WTC11 (cell line): Measurements from ENCODE around the gene SNX20.

ENCODE experiments used
- ESRRA ChIP-seq: sonication (generic); formaldehyde crosslinking; IDR thresholded peaks from 2 replicates; pipeline ENCODE4 v1.8.1; 2022; ENCODE audit warnings: mild to moderate bottlenecking, missing genetic modification reagents, borderline replicate concordance
- MXD4 ChIP-seq: fragments of 250-450 bp; sonication (Bioruptor Pico); IDR thresholded peaks from 2 replicates; pipeline ENCODE4 v1.8.0; 2021; ENCODE audit warnings: mild to moderate bottlenecking, moderate library complexity, borderline replicate concordance
- SMAD4 ChIP-seq: sonication (generic); formaldehyde crosslinking; IDR thresholded peaks from 2 replicates; pipeline ENCODE4 v1.8.0; 2022; ENCODE audit warnings: mild to moderate bottlenecking, missing genetic modification reagents
- TCF7 ChIP-seq: sonication (generic); formaldehyde crosslinking; IDR thresholded peaks from 2 replicates; pipeline ENCODE4 v1.8.0; 2022; ENCODE audit warnings: mild to moderate bottlenecking, low read depth, missing genetic modification reagents, moderate library complexity
- ZBTB21 ChIP-seq: sonication (generic); formaldehyde crosslinking; IDR thresholded peaks from 2 replicates; pipeline ENCODE4 v1.8.1; 2023; ENCODE audit warnings: mild to moderate bottlenecking, missing genetic modification reagents, borderline replicate concordance
- TF ChIP-seq, protein P1 (sequence below): fragments of 200-600 bp; IDR thresholded peaks from 2 replicates; pipeline ENCODE4 v1.8.0; 2022; ENCODE audit warnings: antibody characterized with exemption
- TF ChIP-seq, protein P2 (sequence below): sonication (generic); formaldehyde crosslinking; IDR thresholded peaks from 2 replicates; pipeline ENCODE4 v1.8.0; 2022; ENCODE audit warnings: mild to moderate bottlenecking, missing genetic modification reagents
- TF ChIP-seq, protein P3 (sequence below): sonication (generic); formaldehyde crosslinking; IDR thresholded peaks from 2 replicates; pipeline ENCODE4 v1.8.0; 2023; ENCODE audit warnings: missing genetic modification reagents
- TF ChIP-seq, protein P4 (sequence below): sonication (generic); formaldehyde crosslinking; IDR thresholded peaks from 2 replicates; pipeline ENCODE4 v1.8.1; 2023; ENCODE audit warnings: mild to moderate bottlenecking, missing genetic modification reagents, moderate library complexity
- TF ChIP-seq, protein P5 (sequence below): sonication (generic); formaldehyde crosslinking; IDR thresholded peaks from 2 replicates; pipeline ENCODE4 v1.8.1; 2023; ENCODE audit warnings: mild to moderate bottlenecking, missing genetic modification reagents, moderate library complexity

DNA sequence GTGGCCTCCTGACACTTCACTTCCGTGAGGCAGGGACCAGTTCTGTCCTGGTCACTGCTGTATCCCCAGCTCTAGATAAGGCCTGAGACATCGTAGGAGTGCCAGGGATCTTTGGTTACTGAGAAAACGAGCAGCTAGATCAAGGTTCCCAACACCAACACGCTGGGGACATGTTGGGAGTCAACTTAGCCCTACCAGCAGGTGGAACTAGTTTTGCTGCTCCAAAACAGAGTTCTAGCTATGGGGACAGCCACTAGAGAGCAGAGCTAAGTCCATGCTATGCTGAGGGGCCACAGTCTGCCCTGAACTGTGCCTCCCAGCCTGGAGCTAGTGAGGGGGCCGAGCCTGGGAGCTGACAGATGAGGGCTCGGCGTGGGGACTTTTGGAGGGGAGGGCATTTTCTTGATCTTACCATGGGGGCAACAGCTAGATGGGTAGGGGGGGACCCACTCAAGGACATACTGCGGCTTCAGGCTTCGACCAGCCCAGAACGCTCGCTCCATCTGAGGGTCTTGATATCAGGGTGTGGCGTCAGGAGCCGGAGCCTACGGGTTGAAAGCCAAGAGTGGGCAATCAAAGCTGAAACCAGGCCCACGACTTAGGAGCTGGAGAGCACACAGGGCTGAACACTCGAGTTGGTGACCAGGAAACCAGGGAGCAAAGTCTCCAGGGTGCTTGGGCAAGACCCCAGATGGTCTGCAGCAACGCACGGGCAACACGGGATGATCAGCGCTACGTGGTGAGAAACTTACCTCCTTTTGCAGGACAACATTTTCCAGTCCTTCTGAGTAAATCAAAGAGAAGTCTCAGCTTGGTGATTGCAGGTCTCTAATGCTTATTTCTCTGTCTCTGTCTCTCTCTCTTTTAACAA lies 13.4 kb downstream of the SNX20 start:
- TF ChIP-seq, protein P1, sequence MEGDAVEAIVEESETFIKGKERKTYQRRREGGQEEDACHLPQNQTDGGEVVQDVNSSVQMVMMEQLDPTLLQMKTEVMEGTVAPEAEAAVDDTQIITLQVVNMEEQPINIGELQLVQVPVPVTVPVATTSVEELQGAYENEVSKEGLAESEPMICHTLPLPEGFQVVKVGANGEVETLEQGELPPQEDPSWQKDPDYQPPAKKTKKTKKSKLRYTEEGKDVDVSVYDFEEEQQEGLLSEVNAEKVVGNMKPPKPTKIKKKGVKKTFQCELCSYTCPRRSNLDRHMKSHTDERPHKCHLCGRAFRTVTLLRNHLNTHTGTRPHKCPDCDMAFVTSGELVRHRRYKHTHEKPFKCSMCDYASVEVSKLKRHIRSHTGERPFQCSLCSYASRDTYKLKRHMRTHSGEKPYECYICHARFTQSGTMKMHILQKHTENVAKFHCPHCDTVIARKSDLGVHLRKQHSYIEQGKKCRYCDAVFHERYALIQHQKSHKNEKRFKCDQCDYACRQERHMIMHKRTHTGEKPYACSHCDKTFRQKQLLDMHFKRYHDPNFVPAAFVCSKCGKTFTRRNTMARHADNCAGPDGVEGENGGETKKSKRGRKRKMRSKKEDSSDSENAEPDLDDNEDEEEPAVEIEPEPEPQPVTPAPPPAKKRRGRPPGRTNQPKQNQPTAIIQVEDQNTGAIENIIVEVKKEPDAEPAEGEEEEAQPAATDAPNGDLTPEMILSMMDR: no peak
- TF ChIP-seq, protein P2, sequence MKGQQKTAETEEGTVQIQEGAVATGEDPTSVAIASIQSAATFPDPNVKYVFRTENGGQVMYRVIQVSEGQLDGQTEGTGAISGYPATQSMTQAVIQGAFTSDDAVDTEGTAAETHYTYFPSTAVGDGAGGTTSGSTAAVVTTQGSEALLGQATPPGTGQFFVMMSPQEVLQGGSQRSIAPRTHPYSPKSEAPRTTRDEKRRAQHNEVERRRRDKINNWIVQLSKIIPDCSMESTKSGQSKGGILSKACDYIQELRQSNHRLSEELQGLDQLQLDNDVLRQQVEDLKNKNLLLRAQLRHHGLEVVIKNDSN: no peak
- no peak for TF ChIP-seq ESRRA (CRISPR knock-in tag)
- TF ChIP-seq, protein P3, sequence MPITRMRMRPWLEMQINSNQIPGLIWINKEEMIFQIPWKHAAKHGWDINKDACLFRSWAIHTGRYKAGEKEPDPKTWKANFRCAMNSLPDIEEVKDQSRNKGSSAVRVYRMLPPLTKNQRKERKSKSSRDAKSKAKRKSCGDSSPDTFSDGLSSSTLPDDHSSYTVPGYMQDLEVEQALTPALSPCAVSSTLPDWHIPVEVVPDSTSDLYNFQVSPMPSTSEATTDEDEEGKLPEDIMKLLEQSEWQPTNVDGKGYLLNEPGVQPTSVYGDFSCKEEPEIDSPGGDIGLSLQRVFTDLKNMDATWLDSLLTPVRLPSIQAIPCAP (CRISPR knock-in tag): no peak
- TF ChIP-seq, protein P4, sequence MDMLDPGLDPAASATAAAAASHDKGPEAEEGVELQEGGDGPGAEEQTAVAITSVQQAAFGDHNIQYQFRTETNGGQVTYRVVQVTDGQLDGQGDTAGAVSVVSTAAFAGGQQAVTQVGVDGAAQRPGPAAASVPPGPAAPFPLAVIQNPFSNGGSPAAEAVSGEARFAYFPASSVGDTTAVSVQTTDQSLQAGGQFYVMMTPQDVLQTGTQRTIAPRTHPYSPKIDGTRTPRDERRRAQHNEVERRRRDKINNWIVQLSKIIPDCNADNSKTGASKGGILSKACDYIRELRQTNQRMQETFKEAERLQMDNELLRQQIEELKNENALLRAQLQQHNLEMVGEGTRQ (CRISPR knock-in tag): no peak
- TF ChIP-seq ZBTB21 (CRISPR knock-in tag): no peak
- no peak for TF ChIP-seq TCF7 (CRISPR knock-in tag)
- TF ChIP-seq MXD4 (CRISPR knock-in tag): no peak
- TF ChIP-seq SMAD4: no peak
- TF ChIP-seq, protein P5, sequence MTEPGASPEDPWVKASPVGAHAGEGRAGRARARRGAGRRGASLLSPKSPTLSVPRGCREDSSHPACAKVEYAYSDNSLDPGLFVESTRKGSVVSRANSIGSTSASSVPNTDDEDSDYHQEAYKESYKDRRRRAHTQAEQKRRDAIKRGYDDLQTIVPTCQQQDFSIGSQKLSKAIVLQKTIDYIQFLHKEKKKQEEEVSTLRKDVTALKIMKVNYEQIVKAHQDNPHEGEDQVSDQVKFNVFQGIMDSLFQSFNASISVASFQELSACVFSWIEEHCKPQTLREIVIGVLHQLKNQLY: no peak
